ENCODE results near the gene NF1. TPM values are rescaled to one million over a fixed set of nuclear protein-coding genes. Genes with fewer than 3 reads are reported as not detected.

Gene NF1
- total RNA-seq, 3 donors from 2014 or later: 61.6 to 129 (median 97.7) TPM

DNA sequence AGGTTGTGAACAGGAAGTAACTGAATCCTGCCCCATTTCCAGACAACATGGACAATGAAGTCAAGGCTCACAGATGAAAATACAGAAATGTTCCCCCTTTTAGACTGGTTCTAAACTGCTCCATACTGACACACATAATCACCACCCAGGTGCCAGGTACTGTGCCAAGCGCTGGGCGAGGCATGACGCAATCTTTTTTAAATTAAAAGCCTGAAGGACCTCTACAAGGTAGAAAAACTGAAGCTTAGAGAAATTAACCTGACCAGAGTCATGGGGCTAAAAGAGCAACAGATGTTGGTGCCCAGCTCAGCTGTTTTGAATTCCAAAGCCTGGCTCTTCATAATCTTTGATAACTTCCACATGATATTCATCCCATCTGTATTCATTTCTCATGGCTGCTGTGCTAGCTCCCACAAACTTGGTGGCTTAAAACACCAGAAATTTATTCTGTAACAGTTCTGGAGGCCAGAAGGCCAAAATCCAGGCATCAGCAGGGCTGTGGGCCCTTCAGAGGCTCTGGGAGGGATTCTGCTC is 291.8 kb downstream of the NF1 start:
- Histone ChIP-seq H3K9me3 (no peaks in the 10 kb centered on the region), H3K27ac (no peak overlapping the region), H3K36me3 (no peaks in the 10 kb centered on the region), H3K4me3 (no peak overlapping the region), H3K27me3 (peaks cover 0 to 18% of the 10 kb centered on the region in 2 donors), H3K4me1 (no peaks in the 10 kb centered on the region)
- no peak for TF ChIP-seq POLR2AphosphoS5 (IDR thresholded peaks at IDR 0.05)
- TF ChIP-seq, protein P1, sequence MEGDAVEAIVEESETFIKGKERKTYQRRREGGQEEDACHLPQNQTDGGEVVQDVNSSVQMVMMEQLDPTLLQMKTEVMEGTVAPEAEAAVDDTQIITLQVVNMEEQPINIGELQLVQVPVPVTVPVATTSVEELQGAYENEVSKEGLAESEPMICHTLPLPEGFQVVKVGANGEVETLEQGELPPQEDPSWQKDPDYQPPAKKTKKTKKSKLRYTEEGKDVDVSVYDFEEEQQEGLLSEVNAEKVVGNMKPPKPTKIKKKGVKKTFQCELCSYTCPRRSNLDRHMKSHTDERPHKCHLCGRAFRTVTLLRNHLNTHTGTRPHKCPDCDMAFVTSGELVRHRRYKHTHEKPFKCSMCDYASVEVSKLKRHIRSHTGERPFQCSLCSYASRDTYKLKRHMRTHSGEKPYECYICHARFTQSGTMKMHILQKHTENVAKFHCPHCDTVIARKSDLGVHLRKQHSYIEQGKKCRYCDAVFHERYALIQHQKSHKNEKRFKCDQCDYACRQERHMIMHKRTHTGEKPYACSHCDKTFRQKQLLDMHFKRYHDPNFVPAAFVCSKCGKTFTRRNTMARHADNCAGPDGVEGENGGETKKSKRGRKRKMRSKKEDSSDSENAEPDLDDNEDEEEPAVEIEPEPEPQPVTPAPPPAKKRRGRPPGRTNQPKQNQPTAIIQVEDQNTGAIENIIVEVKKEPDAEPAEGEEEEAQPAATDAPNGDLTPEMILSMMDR (IDR thresholded peaks at IDR 0.05): no peak
- TF ChIP-seq POLR2A (IDR thresholded peaks at IDR 0.05): no peak
- intact Hi-C loops (cut with DNase I; ENCODE audit: low total_unique reads): no loop called here
- no peak for DNase-seq (ENCODE audit: low spot score in 2 of 2)

DNA sequence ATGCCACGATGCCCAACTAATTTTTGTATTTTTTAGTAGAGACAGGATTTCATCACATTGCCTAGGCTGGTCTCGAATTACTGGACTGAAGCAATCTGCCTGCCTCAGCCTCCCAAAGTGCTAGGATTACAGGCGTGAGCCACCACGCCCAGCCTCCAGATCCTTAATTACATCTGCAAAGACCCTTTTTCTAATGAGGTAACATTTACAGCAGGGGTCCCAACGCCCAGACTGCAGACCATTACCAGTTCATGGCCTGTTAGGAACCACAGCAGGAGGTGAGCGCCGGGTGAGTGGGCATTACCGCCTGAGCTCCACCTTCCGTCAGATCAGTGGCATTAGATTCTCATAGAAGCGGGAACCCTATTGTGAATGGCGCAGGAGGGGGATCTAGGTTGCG is 292.7 kb downstream of the NF1 start:
- intact Hi-C loops (cut with DNase I; ENCODE audit: low total_unique reads): no loop called here
- Histone ChIP-seq H3K36me3 (no peaks in the 10 kb centered on the region), H3K9me3 (no peaks in the 10 kb centered on the region), H3K27ac (no peak overlapping the region), H3K4me1 (peaks cover 0 to 5% of the 10 kb centered on the region in 2 donors), H3K27me3 (peaks cover 3 to 25% of the 10 kb centered on the region in 2 donors), H3K4me3 (no peak overlapping the region)
- DNase-seq (ENCODE audit: low spot score in 2 of 2): no peak
- TF ChIP-seq, protein P1 (IDR thresholded peaks at IDR 0.05): no peak
- TF ChIP-seq POLR2AphosphoS5 (IDR thresholded peaks at IDR 0.05) (no peak), POLR2A (IDR thresholded peaks at IDR 0.05) (no peak)

DNA sequence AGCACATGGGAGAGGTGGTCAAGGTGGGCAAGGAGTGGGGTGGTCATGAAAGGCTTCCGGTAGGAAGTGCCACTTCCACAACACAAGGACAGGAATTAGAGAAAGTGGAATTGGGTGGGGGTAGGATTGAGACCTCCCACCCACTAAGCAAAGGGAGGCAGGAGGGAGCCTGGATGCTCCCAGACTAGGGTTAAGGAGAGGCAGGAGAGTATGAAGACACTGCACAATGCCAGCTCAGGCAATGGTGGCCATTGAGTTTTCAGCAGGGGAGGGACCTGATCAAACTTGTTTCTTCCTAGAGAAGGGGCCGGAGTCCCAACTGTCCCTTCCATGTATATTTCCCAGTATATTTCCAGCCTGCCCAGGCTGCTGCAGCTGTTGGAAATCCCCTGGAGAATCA is 293.6 kb downstream of the NF1 start:
- Histone ChIP-seq H3K36me3 (no peaks in the 10 kb centered on the region), H3K4me1 (peaks cover 0 to 5% of the 10 kb centered on the region in 2 donors), H3K27ac (no peak overlapping the region), H3K4me3 (no peak overlapping the region), H3K9me3 (no peaks in the 10 kb centered on the region), H3K27me3 (peaks cover 3 to 34% of the 10 kb centered on the region in 2 donors)
- no peak for TF ChIP-seq POLR2A (IDR thresholded peaks at IDR 0.05)
- TF ChIP-seq POLR2AphosphoS5 (IDR thresholded peaks at IDR 0.05): no peak
- TF ChIP-seq, protein P1 (IDR thresholded peaks at IDR 0.05): no peak
- intact Hi-C loops (cut with DNase I; ENCODE audit: low total_unique reads): no loop called here
- DNase-seq (ENCODE audit: low spot score in 2 of 2): no peak

DNA sequence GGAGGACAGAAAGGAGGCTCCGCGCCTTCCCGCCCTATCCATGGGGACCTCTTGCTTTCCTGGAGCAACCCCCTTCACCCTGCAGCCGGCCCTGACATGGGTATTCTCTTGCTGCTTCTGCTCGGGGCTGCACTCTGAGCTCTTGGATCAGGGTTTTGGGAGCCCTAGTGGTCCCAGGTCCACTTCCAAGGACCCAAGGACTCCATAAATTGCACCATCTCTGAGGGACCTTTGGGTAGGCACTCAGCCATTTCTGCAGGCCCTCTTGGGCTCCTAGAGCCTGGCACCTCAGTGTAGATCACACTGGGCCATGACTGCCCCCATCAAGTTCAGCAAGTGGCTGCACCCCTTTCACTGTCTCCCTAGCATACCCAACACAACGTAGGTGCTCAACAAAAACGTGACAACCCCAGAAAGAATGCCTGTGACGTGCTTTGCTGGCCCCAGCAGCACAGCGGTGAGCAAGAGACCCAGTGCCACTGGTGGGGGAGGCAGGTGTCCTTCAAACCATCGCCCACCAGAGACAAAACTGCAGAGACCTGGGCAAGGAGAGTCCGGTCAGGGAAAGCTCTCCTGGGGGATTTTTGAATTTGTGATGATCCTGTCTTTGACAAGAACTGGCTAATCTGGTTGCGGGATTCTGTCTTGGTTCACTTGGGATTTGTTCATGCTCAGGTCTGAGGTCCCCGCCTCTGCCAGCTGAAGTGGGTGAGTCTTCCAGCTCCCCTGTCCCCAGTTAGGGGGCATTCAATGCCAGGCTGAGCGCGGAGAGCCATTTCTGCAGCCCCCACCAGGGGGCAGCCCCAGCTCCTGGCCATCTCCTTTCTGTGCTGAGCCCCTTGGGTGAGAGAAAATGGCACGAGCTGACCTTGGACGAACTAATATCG is 294.2 kb downstream of the NF1 start:
- intact Hi-C loops (cut with DNase I; ENCODE audit: low total_unique reads): no loop called here
- Histone ChIP-seq H3K27ac (no peak overlapping the region), H3K4me3 (no peak overlapping the region), H3K9me3 (no peaks in the 10 kb centered on the region), H3K4me1 (peaks cover 0 to 5% of the 10 kb centered on the region in 2 donors), H3K36me3 (no peaks in the 10 kb centered on the region), H3K27me3 (peaks cover 3 to 36% of the 10 kb centered on the region in 2 donors)
- DNase-seq (ENCODE audit: low spot score in 2 of 2): no peak
- TF ChIP-seq POLR2AphosphoS5 (IDR thresholded peaks at IDR 0.05): no peak
- TF ChIP-seq, protein P1 (IDR thresholded peaks at IDR 0.05): peak in 2 of 3 donors; percentile 35 to 37
